PC-9 (cell line): ENCODE results near the gene CDH13. TPM values are rescaled to one million over a fixed set of nuclear protein-coding genes. Genes with fewer than 3 reads are reported as not detected.

Experiments
- BruUV-seq: library from RNA; stranded (reverse); fragments of 400-500 nt; replicated peaks from 2 replicates; lab custom pipeline; 2021; lab: Mats Ljungman, UMichigan
- CTCF ChIA-PET: fragments of 300-600 bp; sonication (Branson Sonifier 250); formaldehyde crosslinking; loops from one replicate; lab custom pipeline; 2022; ENCODE audit warnings: antibody characterized with exemption; lab: Charles Lee
- POLR2A ChIA-PET: fragments of 300-600 bp; sonication (Branson Sonifier 250); formaldehyde crosslinking; loops from one replicate; lab custom pipeline; 2022; ENCODE audit warnings: antibody characterized with exemption; ENCODE audit not compliant: unreplicated experiment; lab: Charles Lee
- DNase-seq, 2 experiments: peaks; one replicate each; pipeline versions ENCODE4 v3.0.0 to v3.0.0-alpha.2; 2015 to 2022; ENCODE audit warnings: mixed read lengths in 1 of 2
- H2AFZ ChIP-seq: fragments of 200-600 bp; sonication (generic); 2 replicates; pipeline ENCODE4 v1.8.1; 2017; ENCODE audit warnings: antibody characterized with exemption
- H3F3A ChIP-seq: fragments of 200-600 bp; sonication (generic); 2 replicates; pipeline ENCODE4 v1.8.1; 2017; ENCODE audit warnings: antibody characterized with exemption, mild to moderate bottlenecking, low read depth; ENCODE audit not compliant: insufficient read depth
- H3K27ac ChIP-seq: fragments of 200-600 bp; sonication (generic); 2 replicates; pipeline ENCODE4 v1.6.1; 2016; ENCODE audit warnings: mixed run types
- H3K27me3 ChIP-seq: fragments of 200-600 bp; sonication (generic); 2 replicates; pipeline ENCODE4 v1.6.1; 2016; ENCODE audit warnings: low read depth, mixed run types; ENCODE audit not compliant: insufficient read depth
- H3K36me3 ChIP-seq: fragments of 200-600 bp; sonication (generic); 2 replicates; pipeline ENCODE4 v1.6.1; 2016; ENCODE audit warnings: low read depth, mixed run types
- H3K4me1 ChIP-seq: fragments of 200-600 bp; sonication (generic); replicated peaks from 2 replicates; pipeline ENCODE4 v1.6.1; 2016; ENCODE audit warnings: mixed run types; ENCODE audit not compliant: insufficient read depth
- H3K4me2 ChIP-seq: fragments of 200-600 bp; sonication (generic); 2 replicates; pipeline ENCODE4 v1.6.1; 2017; ENCODE audit warnings: mixed run types
- H3K4me3 ChIP-seq: fragments of 200-600 bp; sonication (generic); 2 replicates; pipeline ENCODE4 v1.6.1; 2016; ENCODE audit warnings: mixed run types
- H3K79me2 ChIP-seq: fragments of 200-600 bp; sonication (generic); 2 replicates; pipeline ENCODE4 v1.6.1; 2017; ENCODE audit warnings: low read depth, mixed run types
- H3K9me2 ChIP-seq: fragments of 200-600 bp; sonication (generic); 2 replicates; pipeline ENCODE4 v1.8.1; 2017; ENCODE audit warnings: mild to moderate bottlenecking; ENCODE audit not compliant: insufficient read depth
- H3K9me3 ChIP-seq: fragments of 200-600 bp; sonication (generic); 2 replicates; pipeline ENCODE4 v1.8.1; 2016; ENCODE audit warnings: low read depth; ENCODE audit not compliant: insufficient read depth
- H4K20me1 ChIP-seq: fragments of 200-600 bp; sonication (generic); 2 replicates; pipeline ENCODE4 v1.8.1; 2017; ENCODE audit not compliant: insufficient read depth
- CTCF ChIP-seq: fragments of 200-600 bp; sonication (generic); conservative IDR thresholded peaks from 2 replicates; pipeline ENCODE4 v1.6.1; 2017; ENCODE audit warnings: mixed run types, antibody characterized with exemption, mild to moderate bottlenecking, moderate library complexity
- EZH2 ChIP-seq: fragments of 200-600 bp; sonication (generic); IDR thresholded peaks from 2 replicates; pipeline ENCODE4 v1.8.0; 2017; ENCODE audit warnings: antibody characterized with exemption, low read depth
- intact Hi-C: fragments of 100-400 bp; cut with micrococcal nuclease; formaldehyde crosslinking; loops from one replicate; pipeline ENCODE4 v1.10.0; 2022; ENCODE audit not compliant: unreplicated experiment
- total RNA-seq: library from RNA; stranded (reverse); gene quantifications from 2 replicates; pipeline ENCODE4 v1.2.3, GENCODE V29; 2021

Gene CDH13
- total RNA-seq, 1 experiment from 2014 or later = 0.24 TPM

- Histone ChIP-seq H3K79me2 (no peaks in the 10 kb centered on the region), H4K20me1 (no peaks in the 10 kb centered on the region), H3K9me2 (no peaks in the 10 kb centered on the region), H3K27ac (no peak overlapping the region), H3K4me2 (no peak overlapping the region), H3K4me3 (no peak overlapping the region), H3K9me3 (no peaks in the 10 kb centered on the region), H3K36me3 (no peaks in the 10 kb centered on the region), H2AFZ (no peak overlapping the region), H3K27me3 (no peaks in the 10 kb centered on the region; the same call in none of the 2 replicates), H3F3A (no peaks in the 10 kb centered on the region), H3K4me1 (no peaks in the 10 kb centered on the region)
- POLR2A ChIA-PET = interaction anchor here (0.6 kb wide), 1 partner anchor 84 kb away, joined by 5 read pairs; no protein-coding TSS in a partner anchor
- no TSS peak for BruUV-seq
- no peak for DNase-seq
- CTCF ChIA-PET = no interaction called here
- TF ChIP-seq CTCF (no peak), EZH2 (no peak)
- intact Hi-C loops = no loop called here
These were observed 617.3 kb downstream of the CDH13 start for GRCh38 chr16:83244057-83244456.

- Histone ChIP-seq H3K79me2 (no peaks in the 10 kb centered on the region), H3F3A (no peaks in the 10 kb centered on the region), H3K27me3 (no peaks in the 10 kb centered on the region; the same call in none of the 2 replicates), H3K9me3 (no peaks in the 10 kb centered on the region), H3K36me3 (no peaks in the 10 kb centered on the region), H3K4me3 (no peak overlapping the region), H3K4me2 (no peak overlapping the region), H4K20me1 (no peaks in the 10 kb centered on the region), H3K27ac (no peak overlapping the region), H3K4me1 (no peaks in the 10 kb centered on the region), H3K9me2 (no peaks in the 10 kb centered on the region), H2AFZ (no peak overlapping the region)
- TF ChIP-seq CTCF = no peak
- no peak for TF ChIP-seq EZH2
- intact Hi-C loops = no loop called here
- POLR2A ChIA-PET = no interaction called here
- CTCF ChIA-PET = no interaction called here
- no TSS peak for BruUV-seq
- DNase-seq = no peak
These were observed 618.3 kb downstream of the CDH13 start for GRCh38 chr16:83245061-83245460.

GRCh38 chr16:83247767-83248372 is 621.1 kb downstream of the CDH13 start:
- no peaks in the 10 kb centered on the region for H3K79me2 ChIP-seq
- H2AFZ ChIP-seq = no peak overlapping the region
- H4K20me1 ChIP-seq = no peaks in the 10 kb centered on the region
- no peaks in the 10 kb centered on the region for H3K9me2 ChIP-seq
- no peaks in the 10 kb centered on the region for H3K9me3 ChIP-seq
- ChIA-PET POLR2A (no interaction called here), CTCF (no interaction called here)
- no peaks in the 10 kb centered on the region for H3K4me1 ChIP-seq
- H3K4me2 ChIP-seq = no peak overlapping the region
- no peaks in the 10 kb centered on the region for H3K36me3 ChIP-seq
- no peak for DNase-seq
- H3K27me3 ChIP-seq = no peaks in the 10 kb centered on the region; the same call in none of the 2 replicates
- H3F3A ChIP-seq = no peaks in the 10 kb centered on the region
- intact Hi-C loops = no loop called here
- TF ChIP-seq CTCF (no peak), EZH2 (no peak)
- BruUV-seq = no TSS peak
- H3K27ac ChIP-seq = no peak overlapping the region
- no peak overlapping the region for H3K4me3 ChIP-seq
